ENCODE results near the gene PIP5K1B.

PIP5K1B gene

DNA sequence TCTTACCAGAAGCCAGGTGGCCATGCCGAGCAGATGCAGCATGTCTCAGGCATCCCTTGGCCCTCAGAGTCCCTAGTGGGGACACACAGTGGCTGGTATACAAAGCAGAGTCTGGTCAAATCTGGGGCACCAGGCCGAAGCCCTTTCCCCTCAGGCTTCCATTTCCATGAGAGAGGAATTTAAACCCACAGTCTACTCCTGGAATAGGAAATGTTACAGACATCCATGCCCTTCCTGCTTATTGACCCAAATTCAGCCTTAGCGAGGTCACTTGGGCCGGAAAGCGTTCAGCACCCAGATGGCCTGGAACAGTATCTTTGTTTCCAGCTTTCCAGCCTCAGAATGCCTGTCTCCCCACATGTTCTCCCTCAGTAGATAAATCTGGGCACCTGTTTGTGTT, 131.7 kb downstream of the PIP5K1B start:
- no peak overlapping the region for H3K4me2 ChIP-seq (ENCODE audit: insufficient read depth, low read length)
- H3K36me3 ChIP-seq (ENCODE audit: insufficient read depth, low read length): no peaks in the 10 kb centered on the region
- H3K4me3 ChIP-seq (ENCODE audit: low read depth in 1 of 2, low read length in 2 of 2): no peak overlapping the region
- H3K79me2 ChIP-seq (ENCODE audit: insufficient read depth, low read length): no peaks in the 10 kb centered on the region
- no peaks in the 10 kb centered on the region for H3K4me1 ChIP-seq (ENCODE audit: insufficient read depth, low read length)
- no peaks in the 10 kb centered on the region for H4K20me1 ChIP-seq (ENCODE audit: insufficient read depth, low read length)
- no peak overlapping the region for H3K9ac ChIP-seq (ENCODE audit: low read depth, low read length)
- H3K27ac ChIP-seq (ENCODE audit: low read length): no peak overlapping the region
- H2AFZ ChIP-seq (ENCODE audit: low read depth, low read length): no peak overlapping the region
- H3K9me3 ChIP-seq (ENCODE audit: insufficient read depth, low read length, severe bottlenecking): no peaks in the 10 kb centered on the region
- TF ChIP-seq, protein P1, sequence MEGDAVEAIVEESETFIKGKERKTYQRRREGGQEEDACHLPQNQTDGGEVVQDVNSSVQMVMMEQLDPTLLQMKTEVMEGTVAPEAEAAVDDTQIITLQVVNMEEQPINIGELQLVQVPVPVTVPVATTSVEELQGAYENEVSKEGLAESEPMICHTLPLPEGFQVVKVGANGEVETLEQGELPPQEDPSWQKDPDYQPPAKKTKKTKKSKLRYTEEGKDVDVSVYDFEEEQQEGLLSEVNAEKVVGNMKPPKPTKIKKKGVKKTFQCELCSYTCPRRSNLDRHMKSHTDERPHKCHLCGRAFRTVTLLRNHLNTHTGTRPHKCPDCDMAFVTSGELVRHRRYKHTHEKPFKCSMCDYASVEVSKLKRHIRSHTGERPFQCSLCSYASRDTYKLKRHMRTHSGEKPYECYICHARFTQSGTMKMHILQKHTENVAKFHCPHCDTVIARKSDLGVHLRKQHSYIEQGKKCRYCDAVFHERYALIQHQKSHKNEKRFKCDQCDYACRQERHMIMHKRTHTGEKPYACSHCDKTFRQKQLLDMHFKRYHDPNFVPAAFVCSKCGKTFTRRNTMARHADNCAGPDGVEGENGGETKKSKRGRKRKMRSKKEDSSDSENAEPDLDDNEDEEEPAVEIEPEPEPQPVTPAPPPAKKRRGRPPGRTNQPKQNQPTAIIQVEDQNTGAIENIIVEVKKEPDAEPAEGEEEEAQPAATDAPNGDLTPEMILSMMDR (IDR thresholded peaks at IDR 0.05; ENCODE audit: borderline replicate concordance, extremely low read depth, low read length, poor library complexity, severe bottlenecking): no peak
- TF ChIP-seq EZH2 (IDR thresholded peaks at IDR 0.05; ENCODE audit: borderline replicate concordance, low read depth, low read length, severe bottlenecking): no peak
- no peak for DNase-seq
- no peak for ATAC-seq (ENCODE audit: insufficient read depth, low read depth)
- peaks cover 5% of the 10 kb centered on the region for H3K27me3 ChIP-seq (ENCODE audit: insufficient read depth, low read length, poor library complexity)

DNA sequence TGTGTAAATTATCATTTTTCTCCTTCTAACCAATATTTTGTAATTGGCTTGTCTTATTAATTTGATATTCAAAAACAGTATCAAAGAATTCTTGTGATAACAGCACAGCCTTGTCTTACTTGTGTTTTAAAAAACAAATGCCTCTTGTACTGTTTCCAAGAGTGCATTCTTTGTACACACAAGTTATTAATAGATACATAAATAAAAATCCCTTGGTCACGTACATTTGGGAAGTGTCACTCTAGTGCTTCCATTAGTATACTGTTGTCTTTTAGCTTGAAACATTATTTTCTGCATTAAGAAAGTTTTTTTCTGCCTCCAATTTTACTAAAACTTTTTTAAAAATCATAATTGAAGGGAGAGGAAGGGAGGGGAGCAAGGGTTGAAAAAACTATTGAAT, 133.2 kb downstream of the PIP5K1B start:
- TF ChIP-seq, protein P1 (IDR thresholded peaks at IDR 0.05; ENCODE audit: borderline replicate concordance, extremely low read depth, low read length, poor library complexity, severe bottlenecking): no peak
- TF ChIP-seq EZH2 (IDR thresholded peaks at IDR 0.05; ENCODE audit: borderline replicate concordance, low read depth, low read length, severe bottlenecking): no peak
- ATAC-seq (ENCODE audit: insufficient read depth, low read depth) (no peak), DNase-seq (no peak)
- H3K36me3 ChIP-seq (ENCODE audit: insufficient read depth, low read length): no peaks in the 10 kb centered on the region
- no peaks in the 10 kb centered on the region for H3K9me3 ChIP-seq (ENCODE audit: insufficient read depth, low read length, severe bottlenecking)
- H3K4me1 ChIP-seq (ENCODE audit: insufficient read depth, low read length): no peaks in the 10 kb centered on the region
- H3K9ac ChIP-seq (ENCODE audit: low read depth, low read length): no peak overlapping the region
- no peak overlapping the region for H2AFZ ChIP-seq (ENCODE audit: low read depth, low read length)
- no peaks in the 10 kb centered on the region for H4K20me1 ChIP-seq (ENCODE audit: insufficient read depth, low read length)
- H3K4me3 ChIP-seq (ENCODE audit: low read depth in 1 of 2, low read length in 2 of 2): no peak overlapping the region
- peaks cover 5% of the 10 kb centered on the region for H3K27me3 ChIP-seq (ENCODE audit: insufficient read depth, low read length, poor library complexity)
- H3K4me2 ChIP-seq (ENCODE audit: insufficient read depth, low read length): no peak overlapping the region
- H3K79me2 ChIP-seq (ENCODE audit: insufficient read depth, low read length): no peaks in the 10 kb centered on the region
- H3K27ac ChIP-seq (ENCODE audit: low read length): no peak overlapping the region

DNA sequence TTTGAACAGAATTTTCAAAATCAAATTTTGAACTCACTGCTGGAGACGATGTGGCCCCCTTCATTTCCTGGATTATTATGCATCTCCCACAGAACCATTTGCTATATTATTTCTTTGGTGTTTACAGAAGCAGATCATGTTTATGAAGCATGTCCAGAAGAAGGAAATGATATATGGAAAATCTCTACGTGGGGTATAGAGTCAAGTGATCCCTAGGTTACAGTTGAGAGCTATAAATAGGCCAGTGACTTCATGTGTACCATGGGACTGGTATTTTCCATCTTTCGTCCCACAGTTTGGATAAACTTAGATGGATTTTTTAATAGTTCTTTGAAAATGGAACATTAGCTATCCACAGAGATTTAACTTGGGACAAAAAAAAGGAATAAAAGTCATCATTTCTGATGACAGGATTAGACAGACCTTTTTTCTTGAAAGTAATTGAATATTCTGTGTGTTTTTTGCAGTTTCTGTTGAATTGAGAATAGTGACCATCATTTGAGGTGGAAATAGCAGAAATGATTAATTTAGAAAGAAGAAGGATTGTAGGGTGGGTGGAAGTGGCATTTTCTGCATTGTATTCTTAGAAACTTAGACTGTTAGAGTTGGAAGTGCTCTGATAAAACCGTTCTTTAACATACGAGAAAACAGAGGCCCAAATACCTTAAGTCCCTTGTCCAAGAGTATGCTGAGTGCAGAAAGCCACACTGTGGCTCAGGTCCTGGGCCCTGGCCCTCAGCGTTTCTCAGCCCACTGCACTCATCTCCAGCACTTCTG, 136.4 kb downstream of the PIP5K1B start:
- H3K9me3 ChIP-seq (ENCODE audit: insufficient read depth, low read length, severe bottlenecking): no peaks in the 10 kb centered on the region
- peaks cover 5% of the 10 kb centered on the region for H3K27me3 ChIP-seq (ENCODE audit: insufficient read depth, low read length, poor library complexity)
- no peaks in the 10 kb centered on the region for H4K20me1 ChIP-seq (ENCODE audit: insufficient read depth, low read length)
- H3K79me2 ChIP-seq (ENCODE audit: insufficient read depth, low read length): no peaks in the 10 kb centered on the region
- H3K36me3 ChIP-seq (ENCODE audit: insufficient read depth, low read length): no peaks in the 10 kb centered on the region
- H3K27ac ChIP-seq (ENCODE audit: low read length): no peak overlapping the region
- H3K4me2 ChIP-seq (ENCODE audit: insufficient read depth, low read length): no peak overlapping the region
- no peak overlapping the region for H2AFZ ChIP-seq (ENCODE audit: low read depth, low read length)
- no peak for DNase-seq
- H3K4me1 ChIP-seq (ENCODE audit: insufficient read depth, low read length): no peaks in the 10 kb centered on the region
- TF ChIP-seq EZH2 (IDR thresholded peaks at IDR 0.05; ENCODE audit: borderline replicate concordance, low read depth, low read length, severe bottlenecking): no peak
- TF ChIP-seq, protein P1 (IDR thresholded peaks at IDR 0.05; ENCODE audit: borderline replicate concordance, extremely low read depth, low read length, poor library complexity, severe bottlenecking): no peak
- no peak overlapping the region for H3K9ac ChIP-seq (ENCODE audit: low read depth, low read length)
- H3K4me3 ChIP-seq (ENCODE audit: low read depth in 1 of 2, low read length in 2 of 2): no peak overlapping the region
- no peak for ATAC-seq (ENCODE audit: insufficient read depth, low read depth)
